WTC11 (cell line): Measurements from ENCODE around the gene ADRA1B. TPM values are rescaled to one million over a fixed set of nuclear protein-coding genes. Genes with fewer than 3 reads are reported as not detected.

Experiments
- ATAC-seq: fragments of 200-7000 bp; cut with Tn5 transposase; 2 replicates; pipeline ENCODE4 v1.10.0; 2021; ENCODE audit warnings: mild to moderate bottlenecking, moderate library complexity
- CTCF ChIA-PET: fragments of 300-600 bp; sonication (Branson Sonifier 250); formaldehyde crosslinking; loops from one replicate; lab custom pipeline; 2021; ENCODE audit warnings: antibody characterized with exemption; lab: Charles Lee
- POLR2A ChIA-PET: fragments of 350-600 bp; sonication (Branson Sonifier 250); formaldehyde crosslinking; loops from one replicate; lab custom pipeline; 2021; ENCODE audit warnings: antibody characterized with exemption; lab: Charles Lee
- DNase-seq: peaks from one replicate; pipeline ENCODE4 v3.0.0; 2021; ENCODE audit warnings: low spot score
- H3K27ac Mint-ChIP-seq: 2 replicates; pipeline ENCODE4 v1.8.0; 2021; ENCODE audit warnings: mixed read lengths
- H3K27me3 Mint-ChIP-seq: 2 replicates; pipeline ENCODE4 v1.8.0; 2021; ENCODE audit warnings: low read depth, mild to moderate bottlenecking, moderate library complexity, mixed read lengths
- H3K36me3 Mint-ChIP-seq: 2 replicates; pipeline ENCODE4 v1.8.0; 2021; ENCODE audit warnings: mixed read lengths
- H3K4me1 Mint-ChIP-seq: 2 replicates; pipeline ENCODE4 v1.8.0; 2022; ENCODE audit warnings: mixed read lengths
- H3K4me3 Mint-ChIP-seq: 2 replicates; pipeline ENCODE4 v1.8.0; 2021; ENCODE audit warnings: mild to moderate bottlenecking, moderate library complexity, mixed read lengths
- H3K9me3 Mint-ChIP-seq: 2 replicates; pipeline ENCODE4 v1.8.0; 2021; ENCODE audit warnings: mixed read lengths
- ATF1 ChIP-seq: sonication (generic); formaldehyde crosslinking; IDR thresholded peaks from 2 replicates; pipeline ENCODE4 v1.8.1; 2023; ENCODE audit warnings: mild to moderate bottlenecking, moderate library complexity, missing genetic modification reagents
- CDX4 ChIP-seq: fragments of 250-450 bp; sonication (Bioruptor Pico); IDR thresholded peaks from 2 replicates; pipeline ENCODE4 v1.9.0; 2021; ENCODE audit warnings: moderate library complexity, mild to moderate bottlenecking, inconsistent platforms, borderline replicate concordance
- JUN ChIP-seq: sonication (generic); formaldehyde crosslinking; IDR thresholded peaks from 2 replicates; pipeline ENCODE4 v1.8.0; 2023; ENCODE audit warnings: mild to moderate bottlenecking, missing genetic modification reagents
- NFATC4 ChIP-seq: fragments of 250-450 bp; sonication (Bioruptor Pico); IDR thresholded peaks from 2 replicates; pipeline ENCODE4 v1.9.0; 2021; ENCODE audit warnings: mild to moderate bottlenecking
- NFE2L1 ChIP-seq: sonication (generic); formaldehyde crosslinking; IDR thresholded peaks from 2 replicates; pipeline ENCODE4 v1.8.1; 2023; ENCODE audit warnings: missing genetic modification reagents
- PRDM15 ChIP-seq: sonication (generic); formaldehyde crosslinking; IDR thresholded peaks from 2 replicates; pipeline ENCODE4 v1.8.0; 2022; ENCODE audit warnings: missing genetic modification reagents
- RORB ChIP-seq: fragments of 250-450 bp; sonication (Bioruptor Pico); IDR thresholded peaks from 2 replicates; pipeline ENCODE4 v1.9.0; 2021; ENCODE audit warnings: mild to moderate bottlenecking
- TEAD4 ChIP-seq: sonication (generic); formaldehyde crosslinking; IDR thresholded peaks from 2 replicates; pipeline ENCODE4 v1.8.0; 2022; ENCODE audit warnings: mild to moderate bottlenecking, missing genetic modification reagents
- USF2 ChIP-seq: sonication (generic); formaldehyde crosslinking; IDR thresholded peaks from 2 replicates; pipeline ENCODE4 v1.8.1; 2023; ENCODE audit warnings: mild to moderate bottlenecking, missing genetic modification reagents, moderate library complexity
- ZSCAN18 ChIP-seq: fragments of 250-450 bp; sonication (Bioruptor Pico); IDR thresholded peaks from 2 replicates; pipeline ENCODE4 v2.1.2; 2022; ENCODE audit warnings: mild to moderate bottlenecking, moderate library complexity
- total RNA-seq: library from RNA; stranded (reverse); gene quantifications from 3 replicates; pipeline ENCODE4 v1.2.3, GENCODE V29; 2021
- TF ChIP-seq, protein P1 (sequence below): sonication (generic); formaldehyde crosslinking; IDR thresholded peaks from 2 replicates; pipeline ENCODE4 v1.8.1; 2022; ENCODE audit warnings: missing genetic modification reagents, borderline replicate concordance
- TF ChIP-seq, protein P2 (sequence below): fragments of 250-450 bp; sonication (Bioruptor Pico); IDR thresholded peaks from 2 replicates; pipeline ENCODE4 v1.9.0; 2021; ENCODE audit warnings: mild to moderate bottlenecking
- TF ChIP-seq, protein P3 (sequence below): sonication (generic); formaldehyde crosslinking; IDR thresholded peaks from 2 replicates; pipeline ENCODE4 v1.8.1; 2023; ENCODE audit warnings: mild to moderate bottlenecking, missing genetic modification reagents, borderline replicate concordance
- TF ChIP-seq, protein P4 (sequence below): fragments of 250-450 bp; sonication (Bioruptor Pico); IDR thresholded peaks from 2 replicates; pipeline ENCODE4 v1.9.0; 2021; ENCODE audit warnings: mild to moderate bottlenecking, borderline replicate concordance

Gene ADRA1B
- total RNA-seq, 1 experiment from 2014 or later = 0.11 TPM

DNA sequence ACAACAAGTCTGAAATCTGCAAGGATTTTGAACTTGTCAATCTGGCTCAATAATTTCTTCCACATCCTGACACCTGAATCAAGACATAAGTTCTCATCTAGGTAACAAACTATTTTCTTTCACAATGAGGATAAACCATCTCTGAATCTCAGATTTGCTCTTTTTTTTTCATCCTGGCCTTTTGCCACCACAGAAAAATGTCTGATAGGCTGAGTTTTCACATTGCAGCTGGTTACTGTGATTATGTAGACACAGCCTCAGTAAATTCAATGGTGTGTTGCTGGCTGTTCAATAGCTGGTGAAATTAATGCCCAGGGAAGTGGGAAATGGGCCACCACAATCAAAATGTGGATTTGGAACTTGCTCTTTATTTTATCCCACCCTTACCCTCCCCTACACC lies 2.8 kb upstream of the ADRA1B start:
- Mint-ChIP-seq H3K4me1 (peaks cover 16% of the 10 kb centered on the region), H3K4me3 (no peak overlapping the region), H3K36me3 (no peaks in the 10 kb centered on the region), H3K9me3 (no peaks in the 10 kb centered on the region), H3K27me3 (peaks cover 43% of the 10 kb centered on the region), H3K27ac (no peak overlapping the region)
- DNase-seq (no peak), ATAC-seq (no peak)
- TF ChIP-seq, protein P1, sequence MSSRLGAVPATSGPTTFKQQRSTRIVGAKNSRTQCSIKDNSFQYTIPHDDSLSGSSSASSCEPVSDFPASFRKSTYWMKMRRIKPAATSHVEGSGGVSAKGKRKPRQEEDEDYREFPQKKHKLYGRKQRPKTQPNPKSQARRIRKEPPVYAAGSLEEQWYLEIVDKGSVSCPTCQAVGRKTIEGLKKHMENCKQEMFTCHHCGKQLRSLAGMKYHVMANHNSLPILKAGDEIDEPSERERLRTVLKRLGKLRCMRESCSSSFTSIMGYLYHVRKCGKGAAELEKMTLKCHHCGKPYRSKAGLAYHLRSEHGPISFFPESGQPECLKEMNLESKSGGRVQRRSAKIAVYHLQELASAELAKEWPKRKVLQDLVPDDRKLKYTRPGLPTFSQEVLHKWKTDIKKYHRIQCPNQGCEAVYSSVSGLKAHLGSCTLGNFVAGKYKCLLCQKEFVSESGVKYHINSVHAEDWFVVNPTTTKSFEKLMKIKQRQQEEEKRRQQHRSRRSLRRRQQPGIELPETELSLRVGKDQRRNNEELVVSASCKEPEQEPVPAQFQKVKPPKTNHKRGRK (CRISPR knock-in tag) = no peak
- TF ChIP-seq ATF1 (CRISPR knock-in tag) (no peak), TEAD4 (CRISPR knock-in tag) (no peak), USF2 (CRISPR knock-in tag) (no peak), NFE2L1 (CRISPR knock-in tag) (no peak), CDX4 (CRISPR knock-in tag) (no peak), PRDM15 (CRISPR knock-in tag) (no peak), NFATC4 (CRISPR knock-in tag) (no peak), ZSCAN18 (CRISPR knock-in tag) (no peak), RORB (no peak), JUN (CRISPR knock-in tag) (no peak)
- TF ChIP-seq, protein P2, sequence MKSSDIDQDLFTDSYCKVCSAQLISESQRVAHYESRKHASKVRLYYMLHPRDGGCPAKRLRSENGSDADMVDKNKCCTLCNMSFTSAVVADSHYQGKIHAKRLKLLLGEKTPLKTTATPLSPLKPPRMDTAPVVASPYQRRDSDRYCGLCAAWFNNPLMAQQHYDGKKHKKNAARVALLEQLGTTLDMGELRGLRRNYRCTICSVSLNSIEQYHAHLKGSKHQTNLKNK (CRISPR knock-in tag) = no peak
- TF ChIP-seq, protein P3, sequence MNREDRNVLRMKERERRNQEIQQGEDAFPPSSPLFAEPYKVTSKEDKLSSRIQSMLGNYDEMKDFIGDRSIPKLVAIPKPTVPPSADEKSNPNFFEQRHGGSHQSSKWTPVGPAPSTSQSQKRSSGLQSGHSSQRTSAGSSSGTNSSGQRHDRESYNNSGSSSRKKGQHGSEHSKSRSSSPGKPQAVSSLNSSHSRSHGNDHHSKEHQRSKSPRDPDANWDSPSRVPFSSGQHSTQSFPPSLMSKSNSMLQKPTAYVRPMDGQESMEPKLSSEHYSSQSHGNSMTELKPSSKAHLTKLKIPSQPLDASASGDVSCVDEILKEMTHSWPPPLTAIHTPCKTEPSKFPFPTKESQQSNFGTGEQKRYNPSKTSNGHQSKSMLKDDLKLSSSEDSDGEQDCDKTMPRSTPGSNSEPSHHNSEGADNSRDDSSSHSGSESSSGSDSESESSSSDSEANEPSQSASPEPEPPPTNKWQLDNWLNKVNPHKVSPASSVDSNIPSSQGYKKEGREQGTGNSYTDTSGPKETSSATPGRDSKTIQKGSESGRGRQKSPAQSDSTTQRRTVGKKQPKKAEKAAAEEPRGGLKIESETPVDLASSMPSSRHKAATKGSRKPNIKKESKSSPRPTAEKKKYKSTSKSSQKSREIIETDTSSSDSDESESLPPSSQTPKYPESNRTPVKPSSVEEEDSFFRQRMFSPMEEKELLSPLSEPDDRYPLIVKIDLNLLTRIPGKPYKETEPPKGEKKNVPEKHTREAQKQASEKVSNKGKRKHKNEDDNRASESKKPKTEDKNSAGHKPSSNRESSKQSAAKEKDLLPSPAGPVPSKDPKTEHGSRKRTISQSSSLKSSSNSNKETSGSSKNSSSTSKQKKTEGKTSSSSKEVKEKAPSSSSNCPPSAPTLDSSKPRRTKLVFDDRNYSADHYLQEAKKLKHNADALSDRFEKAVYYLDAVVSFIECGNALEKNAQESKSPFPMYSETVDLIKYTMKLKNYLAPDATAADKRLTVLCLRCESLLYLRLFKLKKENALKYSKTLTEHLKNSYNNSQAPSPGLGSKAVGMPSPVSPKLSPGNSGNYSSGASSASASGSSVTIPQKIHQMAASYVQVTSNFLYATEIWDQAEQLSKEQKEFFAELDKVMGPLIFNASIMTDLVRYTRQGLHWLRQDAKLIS (CRISPR knock-in tag) = no peak
- TF ChIP-seq, protein P4, sequence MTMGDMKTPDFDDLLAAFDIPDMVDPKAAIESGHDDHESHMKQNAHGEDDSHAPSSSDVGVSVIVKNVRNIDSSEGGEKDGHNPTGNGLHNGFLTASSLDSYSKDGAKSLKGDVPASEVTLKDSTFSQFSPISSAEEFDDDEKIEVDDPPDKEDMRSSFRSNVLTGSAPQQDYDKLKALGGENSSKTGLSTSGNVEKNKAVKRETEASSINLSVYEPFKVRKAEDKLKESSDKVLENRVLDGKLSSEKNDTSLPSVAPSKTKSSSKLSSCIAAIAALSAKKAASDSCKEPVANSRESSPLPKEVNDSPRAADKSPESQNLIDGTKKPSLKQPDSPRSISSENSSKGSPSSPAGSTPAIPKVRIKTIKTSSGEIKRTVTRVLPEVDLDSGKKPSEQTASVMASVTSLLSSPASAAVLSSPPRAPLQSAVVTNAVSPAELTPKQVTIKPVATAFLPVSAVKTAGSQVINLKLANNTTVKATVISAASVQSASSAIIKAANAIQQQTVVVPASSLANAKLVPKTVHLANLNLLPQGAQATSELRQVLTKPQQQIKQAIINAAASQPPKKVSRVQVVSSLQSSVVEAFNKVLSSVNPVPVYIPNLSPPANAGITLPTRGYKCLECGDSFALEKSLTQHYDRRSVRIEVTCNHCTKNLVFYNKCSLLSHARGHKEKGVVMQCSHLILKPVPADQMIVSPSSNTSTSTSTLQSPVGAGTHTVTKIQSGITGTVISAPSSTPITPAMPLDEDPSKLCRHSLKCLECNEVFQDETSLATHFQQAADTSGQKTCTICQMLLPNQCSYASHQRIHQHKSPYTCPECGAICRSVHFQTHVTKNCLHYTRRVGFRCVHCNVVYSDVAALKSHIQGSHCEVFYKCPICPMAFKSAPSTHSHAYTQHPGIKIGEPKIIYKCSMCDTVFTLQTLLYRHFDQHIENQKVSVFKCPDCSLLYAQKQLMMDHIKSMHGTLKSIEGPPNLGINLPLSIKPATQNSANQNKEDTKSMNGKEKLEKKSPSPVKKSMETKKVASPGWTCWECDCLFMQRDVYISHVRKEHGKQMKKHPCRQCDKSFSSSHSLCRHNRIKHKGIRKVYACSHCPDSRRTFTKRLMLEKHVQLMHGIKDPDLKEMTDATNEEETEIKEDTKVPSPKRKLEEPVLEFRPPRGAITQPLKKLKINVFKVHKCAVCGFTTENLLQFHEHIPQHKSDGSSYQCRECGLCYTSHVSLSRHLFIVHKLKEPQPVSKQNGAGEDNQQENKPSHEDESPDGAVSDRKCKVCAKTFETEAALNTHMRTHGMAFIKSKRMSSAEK (CRISPR knock-in tag) = no peak
- POLR2A ChIA-PET = no interaction called here
- CTCF ChIA-PET = interaction anchor here (1.2 to 2.2 kb wide), 2 partner anchors 109 to 471 kb away, joined by 3 to 6 read pairs; no protein-coding TSS in a partner anchor
